GM18867 (cell line): ENCODE results near the gene P2RY2.

Experiments
- ATAC-seq: cut with Tn5 transposase; IDR thresholded peaks from one replicate; pipeline ENCODE4 v1.9.1; 2021; ENCODE audit warnings: mild to moderate bottlenecking, moderate library complexity; ENCODE audit not compliant: unreplicated experiment

Gene P2RY2

DNA sequence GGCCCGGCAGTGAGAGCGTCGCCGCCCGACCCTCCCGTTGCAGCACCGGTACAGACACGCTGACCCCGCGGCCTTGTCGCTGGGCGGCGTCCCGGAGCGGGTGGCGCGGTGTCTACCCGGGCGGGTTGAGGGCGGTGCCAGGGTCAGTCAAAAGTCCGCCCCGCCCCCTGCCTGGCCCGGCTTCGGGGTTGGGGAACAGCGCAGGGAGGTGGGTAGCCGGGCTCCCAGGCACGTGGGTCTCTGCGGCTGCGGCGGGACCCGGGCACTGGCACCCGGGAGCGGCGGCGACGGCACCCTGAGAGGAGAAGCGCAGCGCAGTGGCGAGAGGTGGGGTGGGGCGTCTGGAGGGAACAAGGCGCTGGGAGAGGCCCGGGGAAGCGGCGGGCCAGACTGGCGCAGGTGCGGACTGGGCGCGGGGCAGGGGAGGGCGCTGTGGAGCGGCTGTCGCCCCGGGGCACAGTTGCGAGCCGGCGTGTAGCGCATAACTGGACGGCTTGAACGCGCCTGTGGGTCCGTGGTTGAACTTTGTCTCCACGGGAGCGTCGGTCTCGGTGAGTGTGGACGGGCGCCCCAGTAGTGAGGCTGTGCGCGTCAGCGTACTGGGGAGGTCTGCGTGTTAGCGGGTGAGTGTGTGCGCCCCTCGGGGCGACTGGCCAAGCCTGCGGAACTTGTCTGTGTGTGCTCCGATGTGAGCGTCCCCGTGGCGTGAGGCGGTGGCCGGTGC lies at the start of gene P2RY2:
Gene P2RY2, plus strand, starts transcription at position 176 of the 724 bp plus-strand sequence. CDS start 15,879 bp downstream, outside the sequence.
- no peak for ATAC-seq

DNA sequence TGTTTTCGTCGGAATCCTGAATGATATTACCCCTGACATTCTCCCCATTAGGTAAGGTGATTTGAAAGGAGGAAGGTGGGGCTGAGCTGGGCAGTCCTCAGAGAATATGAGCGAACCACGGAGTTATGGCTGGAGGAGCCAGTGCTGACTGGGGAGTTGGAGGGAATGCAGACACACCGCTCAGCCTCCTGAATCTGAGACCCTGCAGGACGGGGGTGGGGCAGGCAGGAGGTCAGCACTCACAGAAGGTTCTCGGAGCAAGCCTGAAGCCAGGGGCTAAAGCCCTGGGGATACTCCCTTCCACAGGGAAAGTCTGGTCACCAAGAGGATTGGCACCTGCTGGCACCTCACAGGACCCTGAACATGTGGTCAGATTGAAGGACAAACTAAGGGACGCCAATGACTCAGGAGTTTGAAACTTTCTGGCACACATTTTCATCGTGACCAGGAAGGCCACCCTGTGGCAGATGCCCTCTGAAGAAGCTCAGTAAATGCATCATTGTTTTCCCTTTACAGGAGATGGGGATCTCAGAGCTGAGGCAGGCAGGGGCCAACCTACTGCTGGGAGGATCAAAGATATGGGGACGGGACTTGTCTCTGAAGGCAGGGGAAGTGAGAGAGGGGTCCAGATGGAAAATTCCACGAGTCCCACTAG lies 49.0 kb upstream of the P2RY2 start:
- no peak for ATAC-seq

GRCh38 chr11:73170140-73170539 lies 47.9 kb upstream of the P2RY2 start:
- ATAC-seq = no peak

GRCh38 chr11:73171436-73172161 lies 46.5 kb upstream of the P2RY2 start:
- ATAC-seq = no peak

- no peak for ATAC-seq
Measured at GRCh38 chr11:73172992-73173656, 45.0 kb upstream of the P2RY2 start.

DNA sequence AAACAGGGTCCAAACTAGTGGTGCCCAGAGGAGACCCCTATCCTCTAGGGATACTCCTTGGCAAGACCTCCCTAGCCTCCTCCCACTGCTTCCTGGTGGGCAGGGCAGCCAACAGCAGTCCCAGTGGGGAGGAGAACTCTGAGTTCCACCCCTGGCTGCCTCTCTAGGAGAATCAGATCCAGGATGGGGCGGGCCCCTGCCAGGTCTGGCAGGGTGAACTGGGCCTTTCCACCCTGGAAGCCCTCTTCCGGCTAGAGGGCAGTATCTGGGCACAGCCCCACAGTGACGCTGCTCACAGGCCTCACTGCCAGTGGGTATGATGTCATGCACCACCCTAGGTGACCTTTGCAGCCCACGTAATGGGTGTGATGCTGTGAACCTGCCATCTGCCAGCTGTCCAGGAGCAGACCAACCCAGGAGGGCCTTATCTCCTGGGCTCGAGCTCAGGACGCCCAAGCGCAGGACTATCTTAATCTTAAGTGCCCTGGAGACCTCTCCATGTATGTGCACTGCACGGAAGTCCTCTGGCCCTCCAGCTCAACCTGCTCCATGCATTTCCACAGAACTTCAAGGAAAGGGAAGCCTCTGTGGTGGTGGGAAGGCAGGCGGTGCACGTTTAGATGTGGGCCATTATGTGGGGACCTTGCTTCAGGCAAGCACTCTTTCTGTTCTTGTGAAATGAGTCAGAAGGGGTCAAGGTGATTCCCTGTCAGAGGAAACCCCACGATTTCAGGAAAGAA lies 44.2 kb upstream of the P2RY2 start:
- ATAC-seq = no peak

GRCh38 chr11:73174495-73174791 lies 43.6 kb upstream of the P2RY2 start:
- no peak for ATAC-seq

DNA sequence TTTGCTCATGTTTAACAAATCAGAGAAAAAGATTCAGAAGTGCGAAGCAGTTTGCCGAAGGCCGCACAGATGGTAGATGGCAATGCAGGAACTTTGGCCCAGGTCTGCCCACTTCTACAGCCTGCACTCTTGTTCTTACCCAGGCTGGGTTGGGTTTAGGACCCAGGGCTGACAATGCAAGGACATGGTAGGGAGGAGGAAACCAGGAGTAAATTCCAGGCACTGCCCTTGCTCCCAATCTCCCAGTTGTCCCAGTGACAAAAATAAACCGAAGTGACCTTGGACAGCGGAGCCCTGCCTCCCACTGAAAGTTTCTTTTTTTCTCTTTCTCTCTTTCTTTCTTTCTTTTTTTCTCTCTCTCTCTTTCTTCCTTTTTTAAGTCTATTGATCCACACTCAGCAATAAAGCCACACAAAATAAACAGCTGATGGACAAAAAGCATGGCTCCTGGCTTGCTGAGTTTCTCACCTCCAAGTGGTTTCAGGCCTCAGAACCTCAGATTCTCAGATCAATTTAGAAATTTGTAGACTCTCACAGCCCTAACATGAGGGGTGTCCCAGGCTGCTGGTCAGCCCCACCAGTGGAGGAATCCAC lies 42.4 kb upstream of the P2RY2 start:
- no peak for ATAC-seq

- ATAC-seq = no peak
Measured at GRCh38 chr11:73176145-73176873, 41.8 kb upstream of the P2RY2 start.

GRCh38 chr11:73176874-73177155 lies 41.3 kb upstream of the P2RY2 start:
- ATAC-seq = no peak

GRCh38 chr11:73177380-73177777 lies 40.7 kb upstream of the P2RY2 start:
- no peak for ATAC-seq

DNA sequence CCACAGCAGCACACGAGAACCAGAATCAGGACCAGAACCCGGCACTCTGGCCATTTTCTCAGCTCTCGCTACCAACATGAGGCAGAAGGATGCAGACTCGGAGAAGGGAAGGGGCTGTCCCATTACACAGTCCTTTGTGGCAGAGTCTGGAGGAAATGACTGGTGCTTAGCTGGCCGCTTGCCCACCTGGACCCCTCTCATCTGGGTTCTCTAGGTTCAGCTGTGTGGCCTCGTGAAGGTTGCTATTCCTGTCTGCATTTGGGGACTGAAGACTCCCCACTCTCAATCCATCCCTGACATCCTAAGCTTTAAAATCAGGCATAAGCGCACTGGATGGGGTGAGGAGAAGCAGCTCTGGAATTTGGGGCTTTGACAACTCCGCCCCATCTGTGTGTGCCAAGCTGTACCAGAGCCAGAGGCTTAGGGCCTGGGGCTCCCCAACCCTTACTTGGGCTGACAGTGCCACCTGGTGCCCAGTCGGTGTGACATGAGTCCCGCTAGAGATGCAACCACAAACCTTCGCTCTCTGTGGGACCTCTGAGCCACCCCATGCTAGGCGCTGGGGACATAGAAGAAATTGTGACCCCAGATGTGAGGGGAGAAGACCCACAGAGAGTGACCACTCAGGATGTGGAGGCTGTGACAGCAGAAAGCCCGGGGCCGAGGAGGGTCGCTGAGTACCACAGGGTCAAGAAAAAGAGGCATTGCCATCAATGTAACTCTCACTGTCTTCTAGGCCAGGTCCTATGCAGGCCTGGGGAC lies 40.1 kb upstream of the P2RY2 start:
- ATAC-seq = peak; percentile 79

- ATAC-seq = no peak
Measured at GRCh38 chr11:73178681-73179080, 39.4 kb upstream of the P2RY2 start.

DNA sequence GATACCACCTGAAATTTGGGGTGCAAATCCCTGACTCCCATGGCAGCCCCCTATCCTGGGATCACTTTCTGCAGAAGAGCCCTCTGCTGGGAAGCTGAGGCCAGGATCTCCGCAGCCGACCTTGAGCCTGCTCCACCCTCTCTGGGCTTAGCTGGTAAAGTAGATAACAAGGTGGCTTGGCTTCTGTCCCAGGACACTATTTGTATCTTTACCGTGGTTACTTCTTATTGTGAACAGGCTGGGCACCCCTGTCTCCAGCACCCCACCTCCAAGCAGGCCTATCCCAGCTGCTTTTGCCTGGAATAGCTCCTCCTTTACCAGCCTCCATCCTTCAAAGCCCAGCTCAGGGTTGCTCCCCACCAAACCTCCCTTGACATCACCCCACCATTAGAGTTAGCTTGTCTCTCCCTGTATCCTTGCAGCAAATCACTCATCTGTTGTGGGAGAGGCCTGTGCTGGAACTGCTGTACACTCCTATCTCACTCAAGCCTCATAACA lies 35.2 kb upstream of the P2RY2 start:
- no peak for ATAC-seq

DNA sequence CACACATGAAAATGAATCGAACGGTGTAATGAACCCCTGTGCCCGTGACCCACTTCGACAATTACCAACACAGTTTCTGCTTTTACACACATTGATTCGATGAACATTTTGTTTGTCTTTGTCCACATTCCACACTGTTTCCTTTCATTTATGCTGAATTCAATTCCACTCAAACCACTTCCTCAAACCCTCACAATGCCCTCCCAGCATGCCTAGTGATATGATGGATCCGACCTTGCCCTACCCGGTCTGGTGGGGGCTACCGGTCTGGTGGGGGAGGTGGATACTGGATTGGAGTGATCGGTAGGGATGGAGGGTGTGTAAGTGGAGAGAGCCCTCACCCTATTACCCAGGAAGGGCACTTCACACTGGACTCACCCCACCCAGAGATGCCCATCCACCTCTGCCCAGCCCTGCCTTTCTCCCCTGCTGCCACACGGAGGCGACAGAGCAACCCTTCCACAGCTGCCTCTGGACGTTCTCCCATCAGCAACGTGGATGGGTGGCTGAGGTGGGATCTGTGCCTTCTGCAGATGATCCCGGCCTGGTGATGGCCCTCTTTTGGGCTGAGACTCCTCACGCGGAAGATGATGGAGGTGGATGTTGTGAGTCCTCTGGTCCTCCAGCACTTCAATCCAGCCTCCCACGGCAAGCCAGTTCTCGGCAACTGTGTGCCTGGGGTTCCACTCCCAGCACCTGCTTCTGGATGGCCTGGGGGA lies 33.0 kb upstream of the P2RY2 start:
- no peak for ATAC-seq

GRCh38 chr11:73185680-73186293 lies 32.3 kb upstream of the P2RY2 start:
- no peak for ATAC-seq

GRCh38 chr11:73186294-73186850 lies 31.7 kb upstream of the P2RY2 start:
- no peak for ATAC-seq

DNA sequence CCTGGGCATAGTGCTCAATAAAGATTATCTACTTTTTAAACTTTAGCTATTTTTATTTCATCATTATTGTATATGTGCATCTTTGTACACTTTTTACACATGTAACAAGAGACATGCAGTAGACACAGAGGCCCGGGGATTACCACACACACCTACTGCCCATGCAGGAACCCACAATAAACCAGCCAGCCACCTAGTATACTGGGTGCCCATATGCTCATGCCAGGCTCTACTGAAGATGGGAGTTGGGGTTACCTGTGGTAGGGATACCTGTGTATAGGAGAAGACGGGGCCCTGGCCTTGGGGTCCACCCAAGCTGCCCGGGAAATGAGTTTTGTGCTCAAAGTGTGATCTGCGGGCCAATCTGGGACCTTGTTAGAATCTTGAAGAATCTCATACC lies 31.2 kb upstream of the P2RY2 start:
- no peak for ATAC-seq
